ENCODE data around the gene CRB1.

The CRB1 gene

GRCh38 chr1:197342044-197342565, 74.1 kb downstream of the CRB1 start:
- no peak for FAIRE-seq

GRCh38 chr1:197342669-197343068, 74.6 kb downstream of the CRB1 start:
- DNase-seq (ENCODE audit: low spot score) (no peak), FAIRE-seq (no peak)

More at GRCh38 chr1:197342044-197342565, 74.1 kb downstream of the CRB1 start:
- no peak for DNase-seq (ENCODE audit: low spot score)

- no peak for FAIRE-seq
- no peak for DNase-seq (ENCODE audit: low spot score)
Measured at GRCh38 chr1:197343663-197344273, 75.7 kb downstream of the CRB1 start.

DNA sequence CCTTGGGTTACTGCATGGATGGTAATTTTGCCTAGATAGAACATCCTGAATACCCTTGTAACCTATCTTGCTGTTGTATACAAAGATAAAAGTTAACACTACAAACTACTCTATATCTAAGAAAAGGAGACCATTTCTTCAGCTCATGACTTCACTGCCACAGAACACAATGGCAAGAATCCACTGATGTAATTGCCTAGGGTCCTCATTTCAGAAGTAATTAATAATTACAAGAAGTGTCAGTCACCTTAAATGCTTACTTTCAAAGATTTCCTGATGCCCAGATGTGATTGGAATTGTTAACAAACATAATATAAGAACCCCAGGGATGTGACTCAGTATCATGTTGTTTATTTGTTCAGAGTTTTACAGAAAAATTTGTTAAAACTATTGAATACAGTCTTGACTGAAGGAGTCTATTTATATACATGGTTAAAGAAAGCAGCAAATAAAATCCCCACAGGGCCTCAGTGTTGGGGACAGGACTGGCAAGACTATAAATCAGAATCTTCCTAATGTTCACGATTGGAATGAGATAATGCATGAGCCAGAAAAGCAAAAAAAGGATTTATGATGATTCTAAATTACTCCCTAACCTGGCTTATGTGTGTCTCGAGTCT, 83.9 kb downstream of the CRB1 start:
- DNase-seq (ENCODE audit: low spot score) (no peak), FAIRE-seq (no peak)

GRCh38 chr1:197355248-197355995, 87.4 kb downstream of the CRB1 start:
- DNase-seq (ENCODE audit: low spot score) (no peak), FAIRE-seq (no peak)

GRCh38 chr1:197356723-197357533, 88.9 kb downstream of the CRB1 start:
- FAIRE-seq (peak; percentile 56), DNase-seq (ENCODE audit: low spot score) (peak; percentile 36)

GRCh38 chr1:197358959-197359358, 90.9 kb downstream of the CRB1 start:
- no peak for FAIRE-seq

GRCh38 chr1:197360068-197360467, 92.0 kb downstream of the CRB1 start:
- no peak for DNase-seq (ENCODE audit: low spot score)
- FAIRE-seq, result no peak

More at GRCh38 chr1:197358959-197359358, 90.9 kb downstream of the CRB1 start:
- no peak for DNase-seq (ENCODE audit: low spot score)

- FAIRE-seq (no peak), DNase-seq (ENCODE audit: low spot score) (no peak)
Measured at GRCh38 chr1:197362871-197363270, 94.8 kb downstream of the CRB1 start.

DNA sequence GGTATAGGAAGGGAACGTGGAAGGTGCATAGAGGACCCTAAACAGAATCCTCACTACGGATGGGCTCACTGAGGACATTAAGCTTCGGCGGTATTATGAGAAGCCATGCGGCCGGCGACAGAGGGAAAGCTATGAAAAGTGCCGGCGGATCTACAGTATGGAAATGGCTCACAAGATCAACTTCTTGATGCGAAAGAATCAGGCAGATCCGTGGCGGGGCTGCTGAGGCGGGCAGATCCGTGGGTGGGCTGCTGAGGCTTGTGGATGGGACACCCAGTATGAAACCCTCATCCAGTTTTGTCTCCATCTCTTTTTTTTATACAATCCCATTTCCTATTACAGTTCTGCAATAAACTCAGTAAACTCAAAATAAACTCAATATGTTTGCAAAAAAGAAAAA, 95.8 kb downstream of the CRB1 start:
- FAIRE-seq (no peak), DNase-seq (ENCODE audit: low spot score) (no peak)

DNA sequence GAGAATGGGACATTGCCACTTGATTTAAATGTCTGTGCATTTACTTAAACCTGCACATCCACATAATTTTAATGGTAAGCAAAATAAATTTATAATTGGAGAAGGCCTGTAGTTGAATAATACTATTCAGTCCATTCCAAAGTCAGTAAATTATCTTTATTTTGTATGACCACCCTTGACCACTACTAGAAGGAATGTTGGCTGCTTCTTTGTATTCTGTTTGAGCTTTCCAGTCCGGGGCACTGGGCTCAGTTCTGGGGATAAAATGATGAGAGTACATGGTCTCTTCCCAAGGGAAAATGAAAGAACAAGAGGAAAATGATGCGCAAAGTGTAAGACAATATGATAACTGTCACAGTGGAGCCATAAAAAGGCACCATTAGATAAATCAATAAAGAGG, 98.9 kb downstream of the CRB1 start:
- no peak for FAIRE-seq
- DNase-seq (ENCODE audit: low spot score), result no peak

GRCh38 chr1:197367627-197368026, 99.6 kb downstream of the CRB1 start:
- FAIRE-seq (no peak), DNase-seq (ENCODE audit: low spot score) (no peak)

- FAIRE-seq, result no peak
- DNase-seq (ENCODE audit: low spot score), result no peak
Measured at GRCh38 chr1:197374428-197374827, 106.4 kb downstream of the CRB1 start.

GRCh38 chr1:197384471-197384870, 116.4 kb downstream of the CRB1 start:
- FAIRE-seq, result no peak
- DNase-seq (ENCODE audit: low spot score), result no peak

DNA sequence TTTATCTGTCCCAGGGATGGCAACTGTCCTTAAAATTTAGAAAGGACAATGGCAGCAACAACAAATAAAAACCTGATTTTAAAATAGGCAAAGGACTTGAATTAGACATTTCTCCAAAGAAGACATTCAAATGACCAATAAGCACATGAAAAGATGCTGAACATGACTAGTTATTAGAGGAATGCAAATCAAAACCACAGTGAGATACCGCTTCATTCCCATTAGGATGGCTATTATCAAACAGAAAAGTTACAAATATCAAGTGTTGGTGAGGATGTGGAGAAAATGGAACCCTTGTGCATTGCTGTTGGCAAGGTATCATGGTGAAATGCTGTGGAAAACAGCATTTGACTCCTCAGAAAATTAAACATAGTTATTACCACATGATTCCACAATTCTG, 120.7 kb downstream of the CRB1 start:
- FAIRE-seq (no peak), DNase-seq (ENCODE audit: low spot score) (no peak)

DNA sequence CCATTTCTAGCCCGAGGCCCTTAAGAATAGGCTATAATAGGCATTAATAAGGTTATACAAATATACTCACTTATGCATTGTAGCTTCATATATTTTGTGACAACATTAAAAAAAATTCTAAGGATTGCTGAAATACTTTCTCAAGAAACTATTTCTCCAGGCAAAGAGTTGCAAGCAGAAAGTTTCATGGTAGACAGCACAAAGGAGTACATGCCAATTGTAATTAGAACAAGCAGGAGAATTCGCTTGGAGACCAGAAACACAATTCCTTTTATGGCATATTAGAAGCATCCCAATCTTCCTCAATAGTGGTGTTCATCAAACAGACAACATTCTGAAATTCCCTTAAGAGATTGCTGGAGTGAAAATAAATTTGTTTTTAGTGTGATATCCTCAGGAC, 122.8 kb downstream of the CRB1 start:
- no peak for FAIRE-seq
- DNase-seq (ENCODE audit: low spot score), result no peak

DNA sequence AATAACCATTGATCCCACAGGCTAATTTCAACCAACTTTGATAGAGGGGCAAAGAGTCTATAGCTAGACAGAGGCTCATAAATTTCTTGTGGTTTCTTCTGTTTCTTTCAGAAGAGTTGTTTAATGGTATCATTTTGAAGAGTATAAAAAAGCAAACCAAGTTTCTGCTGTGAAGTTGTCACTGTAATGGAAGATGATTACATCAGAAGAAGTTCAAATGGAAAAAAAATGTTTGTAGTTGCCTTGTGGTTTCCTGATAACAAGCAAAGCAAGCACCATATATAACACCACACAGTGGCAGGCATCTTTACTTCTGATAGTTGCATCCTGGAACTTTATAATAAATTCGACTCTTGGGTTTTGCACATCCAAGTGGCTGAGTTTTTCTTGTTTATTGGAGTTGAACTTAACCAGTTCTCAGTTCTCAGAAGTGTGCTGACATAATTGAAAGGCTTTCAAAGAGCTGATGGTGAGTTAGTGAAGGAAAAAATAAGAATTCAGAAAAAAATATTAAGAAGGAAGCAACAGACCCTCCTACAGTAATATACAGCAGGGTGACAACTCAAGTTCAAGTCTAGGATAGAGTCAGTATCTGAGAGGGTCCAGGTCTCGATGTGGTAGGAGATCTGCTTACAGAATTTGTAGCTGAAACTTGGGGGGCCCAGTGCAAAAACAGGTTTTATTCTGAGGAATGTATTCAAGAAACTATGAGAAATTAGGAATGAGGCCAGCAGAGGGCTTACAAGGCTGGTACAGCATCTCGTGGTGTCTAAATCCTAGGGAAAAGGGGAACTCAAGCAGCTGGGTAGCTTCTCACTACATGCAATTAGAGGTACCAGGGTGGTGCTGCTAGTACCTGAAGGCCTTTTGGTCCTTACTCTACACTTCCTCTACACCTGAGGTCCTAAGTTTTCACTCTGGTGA, 123.5 kb downstream of the CRB1 start:
- DNase-seq (ENCODE audit: low spot score), result no peak
- FAIRE-seq, result no peak

DNA sequence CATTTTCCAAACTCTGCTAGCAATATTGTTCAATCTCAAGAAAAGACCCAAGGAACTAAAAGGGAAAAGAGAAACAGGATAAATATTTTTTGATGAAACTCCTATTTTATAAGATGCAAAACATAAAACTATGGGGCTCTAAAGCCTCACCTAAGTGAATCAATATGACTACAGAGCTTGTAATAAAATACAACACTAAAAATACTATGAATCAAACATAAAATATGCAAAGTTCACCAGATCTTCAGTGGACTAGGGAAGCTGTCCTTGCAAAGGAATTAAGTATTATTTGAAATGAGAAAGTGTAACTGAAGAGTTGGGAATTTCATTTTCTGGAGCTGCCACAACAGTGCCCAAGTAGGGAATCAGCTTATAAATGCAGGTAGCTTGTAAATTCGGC, 124.5 kb downstream of the CRB1 start:
- DNase-seq (ENCODE audit: low spot score) (no peak), FAIRE-seq (no peak)

GRCh38 chr1:197393105-197393504, 125.1 kb downstream of the CRB1 start:
- no peak for DNase-seq (ENCODE audit: low spot score)
- no peak for FAIRE-seq

GRCh38 chr1:197393772-197394171, 125.7 kb downstream of the CRB1 start:
- DNase-seq (ENCODE audit: low spot score) (no peak), FAIRE-seq (no peak)

Measured in RCC 7860 (cell line).